ENCODE results near the gene NUP214.

The NUP214 gene

GRCh38 chr9:131121346-131121745 lies 4.0 kb upstream of the NUP214 start:
- Histone ChIP-seq H3K4me2 (ENCODE audit: low read length) (no peak overlapping the region), H3K4me1 (ENCODE audit: control insufficient read depth in 1 of 2, insufficient read depth in 2 of 2, low read length in 2 of 2) (peaks cover 2 to 4% of the 10 kb centered on the region in 2 experiments), H3K14ac (ENCODE audit: low read length) (no peak overlapping the region), H3K79me1 (ENCODE audit: low read length) (peaks cover 5% of the 10 kb centered on the region), H4K91ac (ENCODE audit: low read depth, low read length) (no peak overlapping the region), H4K8ac (ENCODE audit: low read depth, low read length) (no peak overlapping the region), H2AFZ (ENCODE audit: insufficient read depth, low read length, poor library complexity) (no peak overlapping the region), H2BK120ac (ENCODE audit: insufficient read depth, low read length, poor library complexity) (no peak overlapping the region), H3K9me3 (ENCODE audit: insufficient read depth, low read depth, low read length) (peaks cover 1% of the 10 kb centered on the region), H3K23ac (ENCODE audit: low read length) (no peak overlapping the region), H2AK5ac (ENCODE audit: low read length) (no peak overlapping the region), H2BK12ac (ENCODE audit: low read length) (no peak overlapping the region), H3K4ac (ENCODE audit: low read depth, low read length) (no peak overlapping the region), H4K12ac (ENCODE audit: low read depth, low read length) (no peak overlapping the region), H3K27me3 (ENCODE audit: insufficient read depth, low read length) (no peaks in the 10 kb centered on the region), H3K79me2 (ENCODE audit: control insufficient read depth, insufficient read depth, low read length, poor library complexity) (peaks cover 9% of the 10 kb centered on the region), H3K18ac (ENCODE audit: low read length) (no peak overlapping the region), H3K4me3 (ENCODE audit: low read depth, low read length) (no peak overlapping the region), H2BK5ac (ENCODE audit: low read depth, low read length, poor library complexity) (no peak overlapping the region), H3K36me3 (ENCODE audit: control insufficient read depth in 1 of 2, insufficient read depth in 2 of 2, low read length in 2 of 2) (peaks cover 20 to 39% of the 10 kb centered on the region in 2 experiments), H3K27ac (ENCODE audit: low read depth, low read length) (no peak overlapping the region), H3K9ac (ENCODE audit: low read length) (peak overlapping the region; percentile 12)
- no CpG with 5 or more reads among the region's 2 CpGs for WGBS (ENCODE audit: extremely low coverage, insufficient coverage, insufficient read length)
- DNase-seq: no peak

- Histone ChIP-seq H2AK5ac (ENCODE audit: low read length) (no peak overlapping the region), H3K79me1 (ENCODE audit: low read length) (peaks cover 5% of the 10 kb centered on the region), H3K4me1 (ENCODE audit: control insufficient read depth in 1 of 2, insufficient read depth in 2 of 2, low read length in 2 of 2) (peaks cover 2 to 7% of the 10 kb centered on the region in 2 experiments), H3K18ac (ENCODE audit: low read length) (no peak overlapping the region), H3K23ac (ENCODE audit: low read length) (no peak overlapping the region), H4K8ac (ENCODE audit: low read depth, low read length) (no peak overlapping the region), H2AFZ (ENCODE audit: insufficient read depth, low read length, poor library complexity) (no peak overlapping the region), H2BK12ac (ENCODE audit: low read length) (no peak overlapping the region), H3K79me2 (ENCODE audit: control insufficient read depth, insufficient read depth, low read length, poor library complexity) (peaks cover 9% of the 10 kb centered on the region), H3K4me2 (ENCODE audit: low read length) (no peak overlapping the region), H3K4me3 (ENCODE audit: low read depth, low read length) (no peak overlapping the region), H2BK120ac (ENCODE audit: insufficient read depth, low read length, poor library complexity) (no peak overlapping the region), H3K27ac (ENCODE audit: low read depth, low read length) (no peak overlapping the region), H3K27me3 (ENCODE audit: insufficient read depth, low read length) (no peaks in the 10 kb centered on the region), H3K9me3 (ENCODE audit: insufficient read depth, low read depth, low read length) (peaks cover under 1% of the 10 kb centered on the region), H2BK5ac (ENCODE audit: low read depth, low read length, poor library complexity) (no peak overlapping the region), H3K36me3 (ENCODE audit: control insufficient read depth in 1 of 2, insufficient read depth in 2 of 2, low read length in 2 of 2) (peaks cover 18 to 36% of the 10 kb centered on the region in 2 experiments), H3K14ac (ENCODE audit: low read length) (no peak overlapping the region), H3K9ac (ENCODE audit: low read length) (no peak overlapping the region), H4K12ac (ENCODE audit: low read depth, low read length) (no peak overlapping the region), H4K91ac (ENCODE audit: low read depth, low read length) (no peak overlapping the region), H3K4ac (ENCODE audit: low read depth, low read length) (no peak overlapping the region)
- DNase-seq: peak in 1 of 2 donors; percentile 32
- no CpG with 5 or more reads among the region's 2 CpGs for WGBS (ENCODE audit: extremely low coverage, insufficient coverage, insufficient read length)
These were observed 3.2 kb upstream of the NUP214 start for GRCh38 chr9:131122158-131122557.

GRCh38 chr9:131125038-131125287 lies 423 bp upstream of the NUP214 start:
- Histone ChIP-seq H3K4ac (ENCODE audit: low read depth, low read length) (peak overlapping the region; percentile 75), H2AK5ac (ENCODE audit: low read length) (no peak overlapping the region), H3K14ac (ENCODE audit: low read length) (peak overlapping the region; percentile 80), H4K91ac (ENCODE audit: low read depth, low read length) (peak overlapping the region; percentile 88), H3K27ac (ENCODE audit: low read depth, low read length) (peak overlapping the region; percentile 28), H4K12ac (ENCODE audit: low read depth, low read length) (peak overlapping the region; percentile 88), H3K18ac (ENCODE audit: low read length) (peak overlapping the region; percentile 38), H2BK120ac (ENCODE audit: insufficient read depth, low read length, poor library complexity) (no peak overlapping the region), H2AFZ (ENCODE audit: insufficient read depth, low read length, poor library complexity) (peak overlapping the region; percentile 54), H3K79me2 (ENCODE audit: control insufficient read depth, insufficient read depth, low read length, poor library complexity) (peaks cover 9% of the 10 kb centered on the region), H3K9ac (ENCODE audit: low read length) (peak overlapping the region; percentile 36), H2BK5ac (ENCODE audit: low read depth, low read length, poor library complexity) (peak overlapping the region; percentile 36), H3K36me3 (ENCODE audit: control insufficient read depth in 1 of 2, insufficient read depth in 2 of 2, low read length in 2 of 2) (peaks cover 18 to 37% of the 10 kb centered on the region in 2 experiments), H3K27me3 (ENCODE audit: insufficient read depth, low read length) (no peaks in the 10 kb centered on the region), H3K4me2 (ENCODE audit: low read length) (peak overlapping the region; percentile 78), H3K79me1 (ENCODE audit: low read length) (peaks cover 5% of the 10 kb centered on the region), H3K23ac (ENCODE audit: low read length) (no peak overlapping the region), H2BK12ac (ENCODE audit: low read length) (no peak overlapping the region), H3K4me1 (ENCODE audit: control insufficient read depth in 1 of 2, insufficient read depth in 2 of 2, low read length in 2 of 2) (peaks cover 2 to 7% of the 10 kb centered on the region in 2 experiments), H3K4me3 (ENCODE audit: low read depth, low read length) (peak overlapping the region; percentile 59), H3K9me3 (ENCODE audit: insufficient read depth, low read depth, low read length) (no peaks in the 10 kb centered on the region), H4K8ac (ENCODE audit: low read depth, low read length) (peak overlapping the region; percentile 84)
- no CpG with 5 or more reads among the region's 7 CpGs for WGBS (ENCODE audit: extremely low coverage, insufficient coverage, insufficient read length)
- DNase-seq: no peak

GRCh38 chr9:131126059-131126426 lies 657 bp downstream of the NUP214 start:
- H4K8ac ChIP-seq (ENCODE audit: low read depth, low read length): peak overlapping the region; percentile 96
- no peak overlapping the region for H2AK5ac ChIP-seq (ENCODE audit: low read length)
- no peak overlapping the region for H2BK12ac ChIP-seq (ENCODE audit: low read length)
- H3K18ac ChIP-seq (ENCODE audit: low read length): peak overlapping the region; percentile 67
- peak overlapping the region; percentile 88 for H4K12ac ChIP-seq (ENCODE audit: low read depth, low read length)
- H3K4ac ChIP-seq (ENCODE audit: low read depth, low read length): peak overlapping the region; percentile 53
- DNase-seq: peak in 1 of 2 donors; percentile 30
- H2AFZ ChIP-seq (ENCODE audit: insufficient read depth, low read length, poor library complexity): no peak overlapping the region
- H3K27me3 ChIP-seq (ENCODE audit: insufficient read depth, low read length): no peaks in the 10 kb centered on the region
- H2BK5ac ChIP-seq (ENCODE audit: low read depth, low read length, poor library complexity): no peak overlapping the region
- H3K79me1 ChIP-seq (ENCODE audit: low read length): peaks cover 5% of the 10 kb centered on the region
- H3K23ac ChIP-seq (ENCODE audit: low read length): no peak overlapping the region
- peak overlapping the region; percentile 23 for H2BK120ac ChIP-seq (ENCODE audit: insufficient read depth, low read length, poor library complexity)
- WGBS (ENCODE audit: extremely low coverage, insufficient coverage, insufficient read length): no CpG with 5 or more reads among the region's 11 CpGs
- H3K27ac ChIP-seq (ENCODE audit: low read depth, low read length): no peak overlapping the region
- no peak overlapping the region for H3K14ac ChIP-seq (ENCODE audit: low read length)
- peak overlapping the region; percentile 71 for H4K91ac ChIP-seq (ENCODE audit: low read depth, low read length)
- H3K4me2 ChIP-seq (ENCODE audit: low read length): peak overlapping the region; percentile 92
- H3K9me3 ChIP-seq (ENCODE audit: insufficient read depth, low read depth, low read length): no peaks in the 10 kb centered on the region
- H3K9ac ChIP-seq (ENCODE audit: low read length): peak overlapping the region; percentile 94
- H3K4me1 ChIP-seq (ENCODE audit: control insufficient read depth in 1 of 2, insufficient read depth in 2 of 2, low read length in 2 of 2): peaks cover 2 to 7% of the 10 kb centered on the region in 2 experiments
- H3K4me3 ChIP-seq (ENCODE audit: low read depth, low read length): peak overlapping the region; percentile 96
- peaks cover 11 to 29% of the 10 kb centered on the region in 2 experiments for H3K36me3 ChIP-seq (ENCODE audit: control insufficient read depth in 1 of 2, insufficient read depth in 2 of 2, low read length in 2 of 2)
- peaks cover 9% of the 10 kb centered on the region for H3K79me2 ChIP-seq (ENCODE audit: control insufficient read depth, insufficient read depth, low read length, poor library complexity)
